OCI-LY1 (cell line): ENCODE results near the gene PAM.

Source experiments
- H2AFZ ChIP-seq: fragments of 200-600 bp; sonication (generic), shearing (Covaris generic); 2 replicates; pipeline ENCODE4 v1.6.0; 2014; ENCODE audit warnings: antibody characterized with exemption, mild to moderate bottlenecking, low read length
- H3F3A ChIP-seq: fragments of 200-600 bp; sonication (generic), shearing (Covaris generic); 2 replicates; pipeline ENCODE4 v1.6.0; 2014; ENCODE audit warnings: mild to moderate bottlenecking, antibody characterized with exemption, low read length, moderate library complexity; ENCODE audit not compliant: insufficient read depth
- H3K27ac ChIP-seq: fragments of 200-600 bp; sonication (generic); 2 replicates; pipeline ENCODE4 v1.5.1; 2014; ENCODE audit warnings: low read length, mixed run types, mild to moderate bottlenecking, low read depth; ENCODE audit not compliant: poor library complexity, severe bottlenecking
- H3K27me3 ChIP-seq: fragments of 200-600 bp; sonication (generic); 2 replicates; pipeline ENCODE4 v1.6.0; 2014; ENCODE audit warnings: antibody characterized with exemption, mild to moderate bottlenecking, low read length, moderate library complexity; ENCODE audit not compliant: insufficient read depth
- H3K36me3 ChIP-seq: fragments of 200-600 bp; sonication (generic); 2 replicates; pipeline ENCODE4 v1.6.1; 2014; ENCODE audit warnings: mild to moderate bottlenecking, antibody characterized with exemption, low read length, moderate library complexity, mixed read lengths; ENCODE audit not compliant: insufficient read depth
- H3K4me1 ChIP-seq: fragments of 200-600 bp; sonication (generic); 2 replicates; pipeline ENCODE4 v1.5.1; 2014; ENCODE audit warnings: mild to moderate bottlenecking, low read length, moderate library complexity; ENCODE audit not compliant: insufficient read depth, severe bottlenecking
- H3K4me2 ChIP-seq: fragments of 200-600 bp; sonication (generic), shearing (Covaris generic); 2 replicates; pipeline ENCODE4 v1.6.1; 2014; ENCODE audit warnings: low read length
- H3K4me3 ChIP-seq: fragments of 200-600 bp; sonication (generic); 2 replicates; pipeline ENCODE4 v1.5.1; 2014; ENCODE audit warnings: low read length, low read depth, mild to moderate bottlenecking, mixed read lengths; ENCODE audit not compliant: poor library complexity, severe bottlenecking
- H3K79me2 ChIP-seq: fragments of 200-600 bp; shearing (Covaris generic); 2 replicates; pipeline ENCODE4 v1.6.1; 2016; ENCODE audit warnings: mixed run types, low read length, mixed read lengths; ENCODE audit not compliant: insufficient read depth
- H3K9ac ChIP-seq: fragments of 200-600 bp; sonication (generic), shearing (Covaris generic); 2 replicates; pipeline ENCODE4 v1.6.1; 2014; ENCODE audit warnings: mild to moderate bottlenecking, low read length, mixed read lengths
- H3K9me2 ChIP-seq: fragments of 200-600 bp; sonication (generic), shearing (Covaris generic); 2 replicates; pipeline ENCODE4 v1.6.1; 2014; ENCODE audit warnings: low read depth, mild to moderate bottlenecking, low read length, mixed read lengths
- H3K9me3 ChIP-seq: fragments of 200-600 bp; shearing (Covaris generic); 2 replicates; pipeline ENCODE4 v1.6.1; 2014; ENCODE audit warnings: low read length, mixed read lengths
- H4K20me1 ChIP-seq: fragments of 200-600 bp; sonication (generic), shearing (Covaris generic); 2 replicates; pipeline ENCODE4 v1.6.0; 2016; ENCODE audit warnings: mild to moderate bottlenecking, low read length; ENCODE audit not compliant: insufficient read depth
- CTCF ChIP-seq: fragments of 200-600 bp; sonication (generic), shearing (Covaris generic); IDR thresholded peaks from 2 replicates; pipeline ENCODE4 v1.5.1; 2017; ENCODE audit warnings: mild to moderate bottlenecking, antibody characterized with exemption, low read length, moderate library complexity, mixed read lengths
- EZH2 ChIP-seq: fragments of 200-600 bp; sonication (generic), shearing (Covaris generic); IDR thresholded peaks from 2 replicates; pipeline ENCODE4 v1.8.0; 2017; ENCODE audit warnings: borderline replicate concordance, mixed run types, mild to moderate bottlenecking, antibody characterized with exemption, low read length, moderate library complexity, mixed read lengths

Gene PAM

GRCh38 chr5:102853680-102854079 lies 98.6 kb downstream of the PAM start:
- Histone ChIP-seq H3K4me1 (no peaks in the 10 kb centered on the region), H3K27ac (no peak overlapping the region), H3K4me2 (no peak overlapping the region), H2AFZ (no peak overlapping the region), H3K9me2 (no peaks in the 10 kb centered on the region), H3K4me3 (no peak overlapping the region), H4K20me1 (no peaks in the 10 kb centered on the region), H3K9me3 (no peaks in the 10 kb centered on the region), H3K36me3 (no peaks in the 10 kb centered on the region), H3F3A (no peaks in the 10 kb centered on the region), H3K27me3 (no peaks in the 10 kb centered on the region), H3K79me2 (no peaks in the 10 kb centered on the region), H3K9ac (no peak overlapping the region)
- TF ChIP-seq EZH2: no peak
- TF ChIP-seq CTCF: no peak

- H3K4me1 ChIP-seq: no peaks in the 10 kb centered on the region
- H3K9ac ChIP-seq: no peak overlapping the region
- no peaks in the 10 kb centered on the region for H3K27me3 ChIP-seq
- H2AFZ ChIP-seq: no peak overlapping the region
- H3K36me3 ChIP-seq: no peaks in the 10 kb centered on the region
- no peak overlapping the region for H3K27ac ChIP-seq
- no peak overlapping the region for H3K4me3 ChIP-seq
- H3K9me2 ChIP-seq: no peaks in the 10 kb centered on the region
- no peaks in the 10 kb centered on the region for H3F3A ChIP-seq
- H3K79me2 ChIP-seq: no peaks in the 10 kb centered on the region
- no peak overlapping the region for H3K4me2 ChIP-seq
- no peaks in the 10 kb centered on the region for H4K20me1 ChIP-seq
- no peak for TF ChIP-seq EZH2
- no peak for TF ChIP-seq CTCF
- H3K9me3 ChIP-seq: no peaks in the 10 kb centered on the region
Observed at GRCh38 chr5:102855681-102856388, 100.7 kb downstream of the PAM start.

GRCh38 chr5:102856389-102856777 lies 101.3 kb downstream of the PAM start:
- Histone ChIP-seq H3K27ac (no peak overlapping the region), H3K4me3 (no peak overlapping the region)

More at GRCh38 chr5:102856389-102856777, 101.3 kb downstream of the PAM start:
- Histone ChIP-seq H3K9ac (no peak overlapping the region), H3K79me2 (no peaks in the 10 kb centered on the region), H3F3A (no peaks in the 10 kb centered on the region), H3K27me3 (no peaks in the 10 kb centered on the region), H3K36me3 (no peaks in the 10 kb centered on the region), H2AFZ (no peak overlapping the region), H3K9me2 (no peaks in the 10 kb centered on the region), H3K4me1 (no peaks in the 10 kb centered on the region), H3K9me3 (no peaks in the 10 kb centered on the region), H4K20me1 (no peaks in the 10 kb centered on the region), H3K4me2 (no peak overlapping the region)
- no peak for TF ChIP-seq CTCF
- no peak for TF ChIP-seq EZH2
